Measurements from ENCODE around the gene ATP8A2.

DNA sequence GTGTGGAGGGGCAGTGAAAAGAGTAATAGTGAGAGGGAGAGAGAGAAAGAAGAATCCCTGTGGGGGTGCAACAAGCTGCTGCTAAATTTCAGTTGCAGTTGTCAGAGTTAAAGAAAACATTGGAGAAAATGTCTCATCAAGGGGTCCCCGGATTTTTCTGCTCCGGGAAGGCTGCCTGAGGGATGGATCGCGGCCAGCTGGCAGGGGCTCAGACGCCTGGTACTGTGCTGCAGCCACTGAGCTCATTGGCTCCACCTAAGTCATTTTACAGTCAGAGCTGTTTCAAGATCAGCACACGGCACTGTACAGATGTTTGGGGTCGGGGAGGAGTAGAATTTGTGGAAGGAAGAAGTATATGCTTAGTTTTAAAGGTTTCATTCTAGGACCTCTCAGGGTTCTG lies 573.8 kb downstream of the ATP8A2 start:
- TF ChIP-seq, protein P1, sequence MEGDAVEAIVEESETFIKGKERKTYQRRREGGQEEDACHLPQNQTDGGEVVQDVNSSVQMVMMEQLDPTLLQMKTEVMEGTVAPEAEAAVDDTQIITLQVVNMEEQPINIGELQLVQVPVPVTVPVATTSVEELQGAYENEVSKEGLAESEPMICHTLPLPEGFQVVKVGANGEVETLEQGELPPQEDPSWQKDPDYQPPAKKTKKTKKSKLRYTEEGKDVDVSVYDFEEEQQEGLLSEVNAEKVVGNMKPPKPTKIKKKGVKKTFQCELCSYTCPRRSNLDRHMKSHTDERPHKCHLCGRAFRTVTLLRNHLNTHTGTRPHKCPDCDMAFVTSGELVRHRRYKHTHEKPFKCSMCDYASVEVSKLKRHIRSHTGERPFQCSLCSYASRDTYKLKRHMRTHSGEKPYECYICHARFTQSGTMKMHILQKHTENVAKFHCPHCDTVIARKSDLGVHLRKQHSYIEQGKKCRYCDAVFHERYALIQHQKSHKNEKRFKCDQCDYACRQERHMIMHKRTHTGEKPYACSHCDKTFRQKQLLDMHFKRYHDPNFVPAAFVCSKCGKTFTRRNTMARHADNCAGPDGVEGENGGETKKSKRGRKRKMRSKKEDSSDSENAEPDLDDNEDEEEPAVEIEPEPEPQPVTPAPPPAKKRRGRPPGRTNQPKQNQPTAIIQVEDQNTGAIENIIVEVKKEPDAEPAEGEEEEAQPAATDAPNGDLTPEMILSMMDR (conservative IDR thresholded peaks at IDR 0.05; ENCODE audit: low read depth, low read length): no peak
- no peak for TF ChIP-seq POLR2A (IDR thresholded peaks at IDR 0.05; ENCODE audit: low read depth, low read length)
- TF ChIP-seq RAD21 (IDR thresholded peaks at IDR 0.05; ENCODE audit: low read length): no peak
- no peak for TF ChIP-seq MAZ (IDR thresholded peaks at IDR 0.05; ENCODE audit: borderline replicate concordance, low read depth, low read length)
